Endothelial cell of umbilical vein (primary cell): ENCODE data around the gene HOXD10. TPM values are rescaled to one million over a fixed set of nuclear protein-coding genes. Genes with fewer than 3 reads are reported as not detected.

Experiments
- BruUV-seq: library from RNA; stranded (reverse); fragments of 400-500 nt; replicated peaks from 2 replicates; lab custom pipeline; 2021; lab: Mats Ljungman, UMichigan
- CTCF ChIA-PET: fragments of 300-600, 350-600 bp; sonication (Branson Sonifier 250); formaldehyde crosslinking; loops from one replicate; lab custom pipeline; 2021; ENCODE audit warnings: antibody characterized with exemption, inconsistent platforms; lab: Charles Lee
- POLR2A ChIA-PET: fragments of 300-600, 350-600 bp; sonication (Branson Sonifier 250); formaldehyde crosslinking; loops from one replicate; lab custom pipeline; 2021; ENCODE audit warnings: antibody characterized with exemption, inconsistent platforms; lab: Charles Lee
- DNase-seq: peaks from one replicate; pipeline ENCODE4 v3.0.0-alpha.2; 2011; ENCODE audit warnings: low read depth, low spot score
- FAIRE-seq: peaks from 2 replicates; lab custom pipeline; 2011; peaks lifted over from hg19 to GRCh38; lab: Jason Lieb, UNC
- H2AFZ ChIP-seq: 2 replicates; pipeline ENCODE4 v1.6.0; 2012; ENCODE audit warnings: low read depth, low read length, control low read depth, inconsistent platforms
- H3K27ac ChIP-seq: 2 replicates; pipeline ENCODE4 v1.5.1; 2011; ENCODE audit warnings: low read depth, mild to moderate bottlenecking, control low read depth, low read length, moderate library complexity; ENCODE audit not compliant: insufficient read depth
- H3K27me3 ChIP-seq, 2 experiments: 2 replicates each; pipeline versions ENCODE4 v1.6.0 to v1.6.1; 2011; ENCODE audit warnings: low read length in 2 of 2, mixed read lengths in 1 of 2; ENCODE audit not compliant: control insufficient read depth in 2 of 2, insufficient read depth in 2 of 2
- H3K36me3 ChIP-seq, 2 experiments: 2 replicates in 1 of 2; 3 replicates in 1 of 2; pipeline ENCODE4 v1.5.1; 2011; ENCODE audit warnings: low read length in 2 of 2, mild to moderate bottlenecking in 1 of 2, moderate library complexity in 1 of 2; ENCODE audit not compliant: control insufficient read depth in 2 of 2, insufficient read depth in 2 of 2; ENCODE audit errors: extremely low read depth in 1 of 2
- H3K4me1 ChIP-seq: 3 replicates; pipeline ENCODE4 v1.5.1; 2011; ENCODE audit warnings: mild to moderate bottlenecking, low read length; ENCODE audit not compliant: control insufficient read depth, insufficient read depth; ENCODE audit errors: extremely low read depth
- H3K4me2 ChIP-seq: 2 replicates; pipeline ENCODE4 v1.6.1; 2011; ENCODE audit warnings: low read length, control low read depth, mixed read lengths; ENCODE audit not compliant: insufficient read depth
- H3K4me3 ChIP-seq, 3 experiments: fragments of 200-600 bp in 1 of 3; sonication (generic), shearing (Covaris generic) in 1 of 3; replicated peaks in 1 of 3; 2 replicates each; pipeline ENCODE4 v1.5.1; 2011 to 2016; ENCODE audit warnings: control low read depth in 3 of 3, low read length in 3 of 3, mild to moderate bottlenecking in 2 of 3, inconsistent platforms in 1 of 3, low read depth in 1 of 3, moderate library complexity in 1 of 3; ENCODE audit not compliant: insufficient read depth in 1 of 3
- H3K79me2 ChIP-seq: 2 replicates; pipeline ENCODE4 v1.6.0; 2012; ENCODE audit warnings: low read length, inconsistent platforms; ENCODE audit not compliant: control insufficient read depth, insufficient read depth
- H3K9ac ChIP-seq: replicated peaks from 2 replicates; pipeline ENCODE3; 2011; ENCODE audit warnings: low read length, control low read depth; ENCODE audit not compliant: insufficient read depth; ENCODE audit errors: extremely low read depth
- H3K9me1 ChIP-seq: replicated peaks from 3 replicates; pipeline ENCODE4 v1.6.0; 2011; ENCODE audit warnings: mild to moderate bottlenecking, low read length; ENCODE audit not compliant: control insufficient read depth, insufficient read depth; ENCODE audit errors: extremely low read depth
- H3K9me3 ChIP-seq: replicated peaks from 2 replicates; pipeline ENCODE4 v1.5.1; 2012; ENCODE audit warnings: low read length, inconsistent platforms; ENCODE audit not compliant: control insufficient read depth, insufficient read depth
- H4K20me1 ChIP-seq: replicated peaks from 2 replicates; pipeline ENCODE3; 2011; ENCODE audit warnings: mild to moderate bottlenecking, low read length; ENCODE audit not compliant: control insufficient read depth, insufficient read depth; ENCODE audit errors: extremely low read depth
- EZH2 ChIP-seq: IDR thresholded peaks from 2 replicates; pipeline ENCODE4 v1.6.1; 2012; ENCODE audit warnings: borderline replicate concordance, low read depth, mild to moderate bottlenecking, moderate library complexity, low read length, inconsistent platforms; ENCODE audit not compliant: severe bottlenecking
- FOS ChIP-seq: IDR thresholded peaks from 2 replicates; pipeline ENCODE4 v1.6.1; 2011; ENCODE audit warnings: mild to moderate bottlenecking, low read length, moderate library complexity, borderline replicate concordance; ENCODE audit not compliant: insufficient read depth
- GATA2 ChIP-seq: IDR thresholded peaks from 2 replicates; pipeline ENCODE4 v1.7.0; 2011; ENCODE audit warnings: low read depth, mild to moderate bottlenecking, moderate library complexity, mixed read lengths, low read length; ENCODE audit not compliant: insufficient read length, insufficient read depth
- JUN ChIP-seq: IDR thresholded peaks from 2 replicates; pipeline ENCODE4 v1.6.1; 2011; ENCODE audit warnings: borderline replicate concordance, low read depth; ENCODE audit not compliant: insufficient read length, insufficient read depth
- MYC ChIP-seq: IDR thresholded peaks from one replicate; pipeline ENCODE4 v1.6.1; 2011; ENCODE audit warnings: mild to moderate bottlenecking, low read depth, low read length
- POLR2A ChIP-seq: IDR thresholded peaks from 2 replicates; pipeline ENCODE4 v1.6.1; 2012; ENCODE audit warnings: low read depth, mild to moderate bottlenecking, control low read depth, low read length
- POLR2AphosphoS5 ChIP-seq: IDR thresholded peaks from 2 replicates; pipeline ENCODE4 v1.6.1; 2012; ENCODE audit warnings: low read depth, mild to moderate bottlenecking, control low read depth, low read length, moderate library complexity; ENCODE audit not compliant: insufficient read depth
- dilution Hi-C: fragments of 300-500 bp; cut with MboI; formaldehyde crosslinking; loops from one replicate; pipeline ENCODE4 v1.15.0; 2019; ENCODE audit warnings: low sequenced_read_pairs; ENCODE audit not compliant: extremely low pct_ligation_motif_present
- intact Hi-C: fragments of 100-400 bp; cut with micrococcal nuclease; formaldehyde crosslinking; loops from one replicate; pipeline ENCODE4 v1.10.0; 2022
- polyA plus RNA-seq, 4 experiments: library from polyadenylated mRNA; depleted of rRNA in 3 of 4; stranded (reverse) in 3 of 4; unstranded in 1 of 4; fragments of >200 nt; gene quantifications; 2 replicates each; pipeline versions ENCODE4 v1.2.1 to v1.2.3, GENCODE V29; 2011 to 2012; ENCODE audit warnings: missing spikeins in 1 of 4
- total RNA-seq: library from RNA; stranded (reverse); gene quantifications from 2 replicates; pipeline ENCODE4 v1.2.3, GENCODE V29; 2021
- TF ChIP-seq, protein P1 (sequence below): IDR thresholded peaks from 2 replicates; pipeline ENCODE4 v1.6.1; 2011; ENCODE audit not compliant: insufficient read depth, insufficient read length
- TF ChIP-seq, protein P2 (sequence below), 2 donors: IDR thresholded peaks; 1 replicate in 1 of 2; 2 replicates in 1 of 2; pipeline ENCODE4 v1.5.1; 2011; ENCODE audit warnings: low read length in 2 of 2, mild to moderate bottlenecking in 2 of 2, moderate library complexity in 2 of 2, control low read depth in 1 of 2, inconsistent platforms in 1 of 2, low read depth in 1 of 2; ENCODE audit not compliant: insufficient read depth in 1 of 2; ENCODE audit errors: extremely low read depth in 1 of 2

The HOXD10 gene
- total and polyA plus RNA-seq, 2 donors (not counting 3 experiments of a cell fraction or from before 2014, with no cell fraction given): not detected

DNA sequence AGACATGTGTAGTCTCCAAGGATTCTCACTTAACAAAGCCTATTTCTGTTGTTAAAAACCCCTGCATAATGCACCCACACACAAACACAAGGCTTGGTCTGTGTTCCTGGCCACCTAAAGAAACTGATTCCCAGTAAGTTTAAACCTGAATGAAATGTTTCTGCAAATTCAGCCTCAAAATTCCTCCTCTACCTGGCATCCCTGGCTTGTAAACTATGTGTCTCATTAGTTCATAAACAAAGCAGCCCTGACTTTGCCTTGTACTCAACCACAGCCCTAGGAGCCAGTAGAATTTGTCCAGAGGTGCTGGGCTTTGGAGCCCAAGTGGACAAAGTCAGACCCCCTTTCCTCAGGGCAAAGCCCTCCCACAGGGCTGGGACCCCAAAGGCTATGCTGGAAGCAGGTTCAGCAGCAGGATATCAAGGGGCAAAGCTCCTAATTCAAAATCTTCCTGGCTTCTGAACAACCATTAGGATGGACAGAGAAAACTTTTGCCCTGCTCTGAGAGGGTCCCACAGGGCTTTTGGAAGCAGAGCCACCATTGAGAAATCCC lies 26.7 kb upstream of the HOXD10 start:
- intact Hi-C loops (no loop called here), dilution Hi-C loops (no loop called here)
- Histone ChIP-seq H3K9me3 (no peaks in the 10 kb centered on the region), H3K36me3 (no peaks in the 10 kb centered on the region), H3K27ac (no peak overlapping the region), H4K20me1 (peaks cover 3% of the 10 kb centered on the region), H3K9me1 (no peaks in the 10 kb centered on the region), H3K4me1 (no peaks in the 10 kb centered on the region), H3K27me3 (peaks cover 87 to 98% of the 10 kb centered on the region in 2 experiments), H3K4me2 (no peak overlapping the region), H2AFZ (no peak overlapping the region), H3K9ac (no peak overlapping the region), H3K79me2 (no peaks in the 10 kb centered on the region), H3K4me3 (no peak overlapping the region)
- no peak for DNase-seq
- no TSS peak for BruUV-seq
- ChIA-PET POLR2A (no interaction called here), CTCF (interaction anchor here (6.1 kb wide), 1 partner anchor 401 kb away, joined by 102 read pairs; no protein-coding TSS in a partner anchor)
- FAIRE-seq: no peak
- TF ChIP-seq POLR2A (no peak), POLR2AphosphoS5 (no peak), FOS (no peak), JUN (no peak), MYC (no peak), GATA2 (no peak), EZH2 (no peak)
- TF ChIP-seq, protein P1, sequence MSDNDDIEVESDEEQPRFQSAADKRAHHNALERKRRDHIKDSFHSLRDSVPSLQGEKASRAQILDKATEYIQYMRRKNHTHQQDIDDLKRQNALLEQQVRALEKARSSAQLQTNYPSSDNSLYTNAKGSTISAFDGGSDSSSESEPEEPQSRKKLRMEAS: no peak
- TF ChIP-seq, protein P2, sequence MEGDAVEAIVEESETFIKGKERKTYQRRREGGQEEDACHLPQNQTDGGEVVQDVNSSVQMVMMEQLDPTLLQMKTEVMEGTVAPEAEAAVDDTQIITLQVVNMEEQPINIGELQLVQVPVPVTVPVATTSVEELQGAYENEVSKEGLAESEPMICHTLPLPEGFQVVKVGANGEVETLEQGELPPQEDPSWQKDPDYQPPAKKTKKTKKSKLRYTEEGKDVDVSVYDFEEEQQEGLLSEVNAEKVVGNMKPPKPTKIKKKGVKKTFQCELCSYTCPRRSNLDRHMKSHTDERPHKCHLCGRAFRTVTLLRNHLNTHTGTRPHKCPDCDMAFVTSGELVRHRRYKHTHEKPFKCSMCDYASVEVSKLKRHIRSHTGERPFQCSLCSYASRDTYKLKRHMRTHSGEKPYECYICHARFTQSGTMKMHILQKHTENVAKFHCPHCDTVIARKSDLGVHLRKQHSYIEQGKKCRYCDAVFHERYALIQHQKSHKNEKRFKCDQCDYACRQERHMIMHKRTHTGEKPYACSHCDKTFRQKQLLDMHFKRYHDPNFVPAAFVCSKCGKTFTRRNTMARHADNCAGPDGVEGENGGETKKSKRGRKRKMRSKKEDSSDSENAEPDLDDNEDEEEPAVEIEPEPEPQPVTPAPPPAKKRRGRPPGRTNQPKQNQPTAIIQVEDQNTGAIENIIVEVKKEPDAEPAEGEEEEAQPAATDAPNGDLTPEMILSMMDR (IDR thresholded peaks at IDR 0.05; ENCODE audit: extremely low read depth in 1 of 2, insufficient read depth in 1 of 2, low read depth in 1 of 2, low read length in 2 of 2): no peak
